Stimulated activated naive B cell treated with anti-CD40 and anti-IgM and Interleukin-4, amounts not matched to agents 10 μg/mL and 1 μg/mL and 100 μg/mL, for 72 hours (primary cell): ENCODE measurements around the gene NAA40.

ENCODE experiments used
- ATAC-seq, 2 donors: fragments of 150-1000 bp; cut with Tn5 transposase; replicated peaks; 2 replicates each; pipeline ENCODE4 v1.10.0; 2021; ENCODE audit warnings: moderate library complexity in 1 of 2
- DNase-seq: peaks from one replicate; pipeline ENCODE4 v3.0.0; 2021
- H3K27ac Mint-ChIP-seq: one replicate; pipeline ENCODE4 v1.8.0; 2022; ENCODE audit warnings: mild to moderate bottlenecking, mixed read lengths
- H3K27me3 Mint-ChIP-seq, 2 donors: one replicate each; pipeline ENCODE4 v1.8.0; 2022; ENCODE audit warnings: mixed read lengths in 2 of 2
- H3K36me3 Mint-ChIP-seq, 2 donors: one replicate each; pipeline ENCODE4 v1.8.0; 2022; ENCODE audit warnings: mixed read lengths in 2 of 2, mild to moderate bottlenecking in 1 of 2
- H3K4me1 Mint-ChIP-seq, 2 donors: one replicate each; pipeline ENCODE4 v1.8.0; 2022; ENCODE audit warnings: mixed read lengths in 2 of 2, mild to moderate bottlenecking in 1 of 2
- H3K4me3 Mint-ChIP-seq, 2 donors: one replicate each; pipeline ENCODE4 v1.8.0; 2022; ENCODE audit warnings: mild to moderate bottlenecking in 2 of 2, mixed read lengths in 2 of 2, moderate library complexity in 1 of 2
- H3K9me3 Mint-ChIP-seq, 2 donors: one replicate each; pipeline ENCODE4 v1.8.0; 2022; ENCODE audit warnings: mixed read lengths in 2 of 2, mild to moderate bottlenecking in 1 of 2

NAA40 gene

DNA sequence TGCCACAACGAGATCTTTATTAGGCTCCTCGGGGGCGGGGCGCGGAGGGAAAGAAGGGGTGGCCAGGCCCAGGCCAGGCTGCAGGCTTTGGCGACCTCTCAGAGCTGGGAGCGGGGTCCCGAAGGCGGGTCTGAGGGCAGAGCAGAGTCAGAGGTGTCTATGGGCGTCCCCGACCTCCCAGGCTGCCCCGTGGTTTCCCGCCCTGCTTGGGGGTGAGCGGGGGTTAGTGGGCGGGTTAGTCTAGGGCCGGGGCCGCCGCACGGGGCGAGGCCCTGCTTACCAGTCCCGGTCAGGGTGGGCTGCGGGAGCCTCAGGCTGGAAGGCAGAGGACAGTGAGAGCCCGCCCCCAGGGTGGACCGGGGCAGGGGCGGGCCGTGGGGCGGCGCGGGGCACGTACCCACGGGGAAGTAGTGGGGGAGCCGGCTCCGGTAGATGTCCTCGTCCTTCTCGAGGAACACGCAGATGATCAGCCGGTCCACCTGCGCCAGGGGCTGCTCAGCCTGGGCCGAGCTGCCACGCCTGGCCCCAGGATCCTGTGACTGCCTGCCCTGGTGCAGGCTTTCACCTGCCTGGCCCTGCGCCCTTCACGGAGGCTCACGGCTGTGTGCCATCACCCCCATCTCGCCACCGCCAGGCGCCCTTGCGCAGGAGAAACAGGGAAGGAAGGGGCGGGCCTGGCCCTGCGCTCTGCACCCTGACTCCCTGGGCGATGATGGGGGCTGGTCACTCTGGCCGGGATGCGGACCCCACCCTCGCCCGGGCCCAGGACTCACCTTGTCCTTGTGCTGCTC, 60.0 kb downstream of the NAA40 start:
- H3K36me3 Mint-ChIP-seq = peaks cover 38 to 52% of the 10 kb centered on the region in 2 donors
- peaks cover 7 to 21% of the 10 kb centered on the region in 2 donors for H3K27me3 Mint-ChIP-seq
- peak overlapping the region; percentile 52 to 56 for H3K4me3 Mint-ChIP-seq
- ATAC-seq = peak; percentile 20 to 23
- DNase-seq = no peak
- H3K9me3 Mint-ChIP-seq = no peaks in the 10 kb centered on the region
- no peak overlapping the region for H3K27ac Mint-ChIP-seq
- peaks cover 25 to 57% of the 10 kb centered on the region in 2 donors for H3K4me1 Mint-ChIP-seq

DNA sequence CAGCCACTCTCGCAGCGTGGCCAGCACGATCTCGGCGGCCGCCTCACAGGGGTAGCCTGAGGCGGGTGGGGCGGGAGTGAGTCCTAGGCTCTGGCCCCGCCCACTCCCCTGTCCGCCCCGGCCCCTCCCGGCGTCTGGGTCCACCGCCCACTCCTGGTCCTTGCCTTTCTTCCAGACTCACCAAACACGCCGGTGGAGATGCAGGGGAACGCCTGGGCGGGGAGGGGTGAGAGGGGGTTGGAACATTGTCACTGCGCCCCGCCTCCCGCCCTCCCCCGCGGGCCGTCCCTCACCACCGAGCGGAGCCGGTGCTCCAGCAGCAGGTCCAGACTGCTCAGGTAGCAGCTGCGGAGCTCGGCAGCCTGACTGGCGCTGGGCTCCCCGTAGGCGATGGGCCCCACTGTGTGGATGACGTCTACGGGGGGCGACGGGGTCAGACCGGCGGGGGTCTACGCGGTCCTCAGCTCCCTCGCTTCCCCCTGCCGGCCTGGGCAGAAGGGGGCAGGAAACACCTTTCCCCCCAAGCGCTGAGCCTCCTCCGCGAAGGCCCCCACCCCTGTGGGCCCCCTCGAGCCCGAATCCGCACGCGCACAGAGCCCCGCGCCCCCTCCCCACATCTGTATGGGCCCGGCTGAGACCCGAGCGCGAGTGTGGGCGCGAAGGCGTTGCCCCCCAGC, 60.7 kb downstream of the NAA40 start:
- peaks cover 7 to 21% of the 10 kb centered on the region in 2 donors for H3K27me3 Mint-ChIP-seq
- H3K9me3 Mint-ChIP-seq = no peaks in the 10 kb centered on the region
- H3K27ac Mint-ChIP-seq = no peak overlapping the region
- H3K4me1 Mint-ChIP-seq = peaks cover 22 to 53% of the 10 kb centered on the region in 2 donors
- ATAC-seq (peak; percentile 56 to 69), DNase-seq (peak; percentile 53)
- H3K4me3 Mint-ChIP-seq = peak overlapping the region; percentile 72 to 81
- peaks cover 33 to 45% of the 10 kb centered on the region in 2 donors for H3K36me3 Mint-ChIP-seq

- H3K27me3 Mint-ChIP-seq = peaks cover 12 to 22% of the 10 kb centered on the region in 2 donors
- H3K27ac Mint-ChIP-seq = peak overlapping the region; percentile 14
- peak; percentile 50 for DNase-seq
Measured at GRCh38 chr11:64000026-64000739, 61.4 kb downstream of the NAA40 start.

DNA sequence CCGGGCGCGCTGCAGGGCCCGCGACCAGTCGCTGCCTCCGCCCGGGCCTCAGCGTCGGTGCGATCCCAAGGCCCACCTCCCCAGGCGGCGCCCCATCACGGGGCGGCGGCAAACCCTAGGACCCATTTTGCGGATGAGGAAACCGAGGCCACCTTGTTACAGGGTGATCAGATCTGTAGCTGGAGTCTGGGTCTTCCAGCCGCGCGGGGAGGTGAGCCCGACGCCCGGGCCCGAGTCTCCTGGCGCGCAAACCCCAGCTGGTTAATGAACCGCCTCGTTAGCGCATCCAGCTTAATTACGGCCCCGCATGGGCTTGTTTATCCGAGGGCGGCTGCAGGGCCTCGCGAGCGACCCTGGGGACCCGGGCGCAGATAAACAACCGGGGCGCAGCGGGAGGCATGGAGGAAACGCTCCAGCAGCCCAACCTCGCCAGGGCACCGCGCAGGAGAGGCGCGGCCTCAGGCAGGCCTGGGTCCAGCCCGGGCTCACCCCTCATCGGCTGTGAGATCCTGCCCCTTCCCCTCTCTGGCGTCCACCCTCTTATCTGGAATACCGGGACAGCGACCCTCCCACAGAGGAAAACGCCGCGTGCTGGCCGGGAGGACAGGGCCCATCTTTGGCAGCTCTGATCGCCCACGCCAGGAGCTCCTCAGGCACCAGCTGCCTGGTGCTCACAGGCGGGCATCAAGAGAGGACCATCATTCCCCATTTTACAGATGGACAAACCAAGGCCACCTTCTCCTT, 62.1 kb downstream of the NAA40 start:
- Mint-ChIP-seq H3K36me3 (peaks cover 21 to 30% of the 10 kb centered on the region in 2 donors), H3K9me3 (no peaks in the 10 kb centered on the region), H3K4me3 (peak overlapping the region; percentile 25 to 47), H3K27ac (no peak overlapping the region), H3K27me3 (peaks cover 15 to 29% of the 10 kb centered on the region in 2 donors), H3K4me1 (peaks cover 18 to 49% of the 10 kb centered on the region in 2 donors)
- ATAC-seq (no peak), DNase-seq (no peak)

More at GRCh38 chr11:64000026-64000739, 61.4 kb downstream of the NAA40 start:
- peaks cover 26 to 38% of the 10 kb centered on the region in 2 donors for H3K36me3 Mint-ChIP-seq
- peak overlapping the region; percentile 72 to 81 for H3K4me3 Mint-ChIP-seq
- H3K9me3 Mint-ChIP-seq = no peaks in the 10 kb centered on the region
- H3K4me1 Mint-ChIP-seq = peaks cover 20 to 49% of the 10 kb centered on the region in 2 donors
- peak; percentile 81 to 85 for ATAC-seq

DNA sequence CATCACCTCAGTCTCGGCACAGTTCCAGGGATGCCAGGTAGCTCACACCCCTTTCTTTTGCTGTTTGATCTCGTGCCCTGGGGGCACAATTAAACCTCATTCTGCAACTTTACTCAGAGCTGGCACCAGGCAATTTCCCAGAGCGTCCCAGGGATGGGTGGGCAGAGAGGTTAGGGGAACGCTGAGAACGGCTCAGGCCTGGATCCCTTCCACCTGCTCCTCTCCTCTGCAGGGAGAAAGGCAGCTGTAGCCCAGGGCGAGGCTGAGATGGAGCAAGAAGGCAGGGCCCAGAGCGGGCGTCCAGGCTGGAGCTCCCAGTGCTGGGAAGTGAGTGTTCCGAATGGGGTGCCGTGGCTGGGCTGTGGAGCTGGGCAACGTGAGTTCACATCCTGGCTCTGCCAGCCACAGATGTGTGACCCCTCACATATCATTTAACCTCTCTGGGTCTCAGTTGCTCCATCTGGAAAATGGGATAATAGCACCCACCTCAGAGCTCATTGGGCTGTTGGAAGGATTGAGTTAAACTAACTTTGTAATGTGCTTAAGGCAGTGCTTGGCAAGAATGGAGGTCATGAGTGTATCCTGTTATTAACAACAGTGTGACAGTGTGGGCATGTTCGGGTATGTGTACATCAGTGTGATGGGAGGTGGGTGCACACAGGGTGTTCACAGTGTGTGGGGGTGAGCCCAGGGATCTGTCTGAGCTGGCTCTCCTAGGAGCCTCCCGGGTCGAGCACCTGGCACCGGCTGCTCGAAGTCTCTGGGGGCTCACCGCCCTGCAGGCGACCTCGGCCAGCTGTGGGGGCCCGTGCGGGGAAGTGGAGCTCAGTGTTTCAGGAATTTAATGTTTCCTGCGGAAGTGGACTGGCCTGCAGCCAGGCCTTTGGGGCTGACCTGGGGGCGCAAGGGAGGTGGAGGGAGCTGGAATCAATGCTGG, 63.0 kb downstream of the NAA40 start:
- ATAC-seq (no peak), DNase-seq (no peak)
- peaks cover 24 to 37% of the 10 kb centered on the region in 2 donors for H3K27me3 Mint-ChIP-seq
- H3K27ac Mint-ChIP-seq = no peak overlapping the region
- peak overlapping the region; percentile 16 to 25 for H3K4me3 Mint-ChIP-seq
- peaks cover 20 to 54% of the 10 kb centered on the region in 2 donors for H3K4me1 Mint-ChIP-seq
- H3K9me3 Mint-ChIP-seq = no peaks in the 10 kb centered on the region
- peaks cover 19 to 22% of the 10 kb centered on the region in 2 donors for H3K36me3 Mint-ChIP-seq

DNA sequence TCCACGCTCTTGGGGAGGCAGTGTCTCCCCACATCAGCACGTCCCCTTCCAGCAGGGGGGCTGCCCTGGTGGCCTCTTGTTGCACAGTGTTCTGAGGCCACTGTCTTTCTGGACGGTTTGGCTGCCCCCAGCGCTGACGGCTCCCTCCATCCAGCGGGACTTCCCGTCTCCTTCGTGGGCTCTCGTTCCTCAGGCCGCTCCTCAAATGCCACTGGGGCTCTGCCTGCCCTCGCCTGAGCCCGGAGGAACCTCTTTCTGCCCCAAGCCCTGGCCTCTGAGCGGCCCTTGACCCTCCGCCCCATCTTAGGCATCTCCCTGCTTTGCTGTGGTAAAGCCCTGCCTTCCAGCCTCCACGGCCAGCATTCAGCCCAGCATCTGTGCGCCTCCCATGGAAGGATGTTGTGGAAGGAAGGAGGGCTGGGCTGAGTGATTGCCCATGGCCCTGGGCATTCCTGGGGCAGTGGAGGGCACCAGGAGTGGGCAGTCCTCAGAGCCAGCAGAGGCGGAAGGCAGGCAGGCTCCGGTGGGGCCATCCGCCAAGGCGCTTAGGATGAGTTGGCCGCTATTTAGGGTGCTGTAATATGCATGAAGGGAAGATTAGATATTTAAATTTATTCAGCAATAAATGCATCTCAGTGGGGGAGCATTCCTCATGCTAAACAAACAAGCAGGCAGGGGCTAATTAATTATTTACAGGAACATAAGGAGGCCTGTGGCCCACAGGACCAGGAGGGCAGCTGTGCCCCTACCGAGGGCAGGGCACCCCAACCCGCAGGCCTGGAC, 65.2 kb downstream of the NAA40 start:
- H3K4me1 Mint-ChIP-seq = peaks cover 22 to 55% of the 10 kb centered on the region in 2 donors
- H3K36me3 Mint-ChIP-seq = peaks cover 5 to 6% of the 10 kb centered on the region in 2 donors
- DNase-seq = no peak
- H3K9me3 Mint-ChIP-seq = no peaks in the 10 kb centered on the region
- H3K27me3 Mint-ChIP-seq = peaks cover 42 to 59% of the 10 kb centered on the region in 2 donors
- H3K4me3 Mint-ChIP-seq = no peak overlapping the region
- ATAC-seq = no peak
- no peak overlapping the region for H3K27ac Mint-ChIP-seq

DNA sequence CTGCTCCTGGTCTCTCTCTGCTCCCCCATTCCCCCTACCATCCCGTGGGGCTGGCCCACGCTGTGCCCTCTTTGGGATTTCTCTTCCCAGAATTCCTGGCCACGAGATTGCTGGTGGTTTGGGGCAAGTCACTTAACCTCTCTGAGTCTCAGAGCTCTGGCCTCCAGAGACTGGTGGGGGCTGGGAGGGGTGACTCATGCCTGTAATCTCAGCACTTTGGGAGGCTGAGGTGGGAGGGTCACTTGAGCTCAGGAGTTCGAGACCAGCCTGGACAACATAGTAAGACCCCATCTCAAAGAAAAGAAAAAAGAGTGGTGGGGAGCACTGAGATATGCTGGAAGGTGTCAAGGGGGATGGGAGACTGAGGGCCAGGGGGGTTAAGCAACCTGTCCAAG, 65.8 kb downstream of the NAA40 start:
- DNase-seq = no peak
- H3K27ac Mint-ChIP-seq = no peak overlapping the region
- H3K4me3 Mint-ChIP-seq = no peak overlapping the region
- H3K4me1 Mint-ChIP-seq = peaks cover 22 to 49% of the 10 kb centered on the region in 2 donors
- peaks cover 42 to 63% of the 10 kb centered on the region in 2 donors for H3K27me3 Mint-ChIP-seq
- no peak for ATAC-seq
- no peaks in the 10 kb centered on the region for H3K9me3 Mint-ChIP-seq
- peaks cover 4% of the 10 kb centered on the region in 2 donors for H3K36me3 Mint-ChIP-seq

DNA sequence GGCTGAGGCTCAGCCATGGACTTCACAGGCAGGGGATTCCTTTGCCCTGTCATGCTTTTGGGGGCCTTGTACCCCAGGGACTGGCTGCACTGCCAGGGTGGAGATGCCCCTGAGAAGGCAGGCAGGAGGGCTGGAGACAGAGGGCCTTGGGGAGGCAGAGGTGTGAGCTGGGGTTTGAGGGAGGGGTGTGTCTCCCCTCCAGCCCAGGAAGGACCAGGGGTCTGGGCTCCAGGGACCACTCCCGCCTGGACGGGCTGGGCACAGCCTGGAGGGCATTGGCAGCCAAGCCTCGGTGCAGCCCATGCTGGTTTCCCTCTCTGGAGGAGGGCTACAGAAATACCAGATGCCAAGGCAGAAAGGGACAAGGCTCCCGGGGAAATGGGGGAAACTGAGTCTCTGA, 66.9 kb downstream of the NAA40 start:
- H3K4me3 Mint-ChIP-seq = no peak overlapping the region
- H3K36me3 Mint-ChIP-seq = peaks cover 10 to 12% of the 10 kb centered on the region in 2 donors
- H3K9me3 Mint-ChIP-seq = peaks cover 7 to 8% of the 10 kb centered on the region in 2 donors
- H3K27ac Mint-ChIP-seq = no peak overlapping the region
- peaks cover 21 to 42% of the 10 kb centered on the region in 2 donors for H3K4me1 Mint-ChIP-seq
- no peak for ATAC-seq
- no peak for DNase-seq
- H3K27me3 Mint-ChIP-seq = peaks cover 52 to 72% of the 10 kb centered on the region in 2 donors

- Mint-ChIP-seq H3K9me3 (peaks cover 13 to 14% of the 10 kb centered on the region in 2 donors), H3K27ac (no peak overlapping the region), H3K36me3 (peaks cover 10 to 19% of the 10 kb centered on the region in 2 donors), H3K4me3 (no peak overlapping the region), H3K27me3 (peaks cover 56 to 72% of the 10 kb centered on the region in 2 donors), H3K4me1 (peaks cover 19 to 35% of the 10 kb centered on the region in 2 donors)
- DNase-seq (no peak), ATAC-seq (no peak)
Measured at GRCh38 chr11:64006398-64006797, 67.6 kb downstream of the NAA40 start.
